ENCODE data around the gene NLK.
A peak's percentile ranks its signal among the peaks of the same experiment; 100 is the strongest.

Gene NLK

GRCh38 chr17:28113269-28113668, 70.8 kb downstream of the NLK start:
- DNase-seq (ENCODE audit: low spot score): no peak

DNA sequence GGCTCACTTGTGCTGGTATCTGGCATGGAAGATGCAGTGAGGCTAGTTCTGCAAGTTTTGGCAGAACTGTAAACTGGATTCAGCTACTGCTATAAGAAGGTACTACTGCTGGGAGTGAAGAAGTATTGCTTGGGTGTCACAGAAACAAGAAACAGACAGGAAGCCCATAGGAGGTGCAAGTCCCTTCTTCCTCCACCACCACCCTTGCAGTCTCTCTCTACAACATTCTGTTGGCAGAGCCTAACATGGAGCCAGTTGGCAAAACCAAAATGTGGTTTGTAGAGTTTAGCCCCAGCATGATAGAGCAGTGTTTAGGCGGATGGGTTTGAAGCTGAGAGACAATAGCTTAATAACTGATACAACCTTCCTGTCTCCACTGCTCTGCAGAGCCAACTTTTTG, 72.6 kb downstream of the NLK start:
- DNase-seq (ENCODE audit: low spot score): no peak

DNA sequence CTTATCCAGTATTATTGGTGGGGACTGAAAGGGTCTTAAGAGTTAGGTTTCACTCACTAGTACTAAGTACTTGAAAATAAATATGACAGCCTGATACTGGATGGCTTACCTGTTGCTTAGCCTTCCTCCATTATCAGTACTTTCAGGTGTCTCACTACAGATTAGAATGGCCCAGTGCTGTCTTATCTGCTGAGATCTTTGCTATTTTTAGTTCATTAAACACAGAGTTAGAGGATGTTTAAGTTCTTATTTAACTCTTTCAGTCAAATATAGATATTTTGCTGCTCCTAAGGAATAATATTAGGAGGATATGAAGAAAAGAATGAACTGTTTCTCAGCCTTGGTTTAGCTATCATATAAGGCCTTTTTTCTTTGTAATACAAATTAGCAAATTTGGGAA, 74.8 kb downstream of the NLK start:
- no peak for DNase-seq (ENCODE audit: low spot score)

- no peak for DNase-seq (ENCODE audit: low spot score)
These were observed 75.9 kb downstream of the NLK start for GRCh38 chr17:28118362-28118761.

- no peak for DNase-seq (ENCODE audit: low spot score)
These were observed 76.6 kb downstream of the NLK start for GRCh38 chr17:28119046-28119445.

DNA sequence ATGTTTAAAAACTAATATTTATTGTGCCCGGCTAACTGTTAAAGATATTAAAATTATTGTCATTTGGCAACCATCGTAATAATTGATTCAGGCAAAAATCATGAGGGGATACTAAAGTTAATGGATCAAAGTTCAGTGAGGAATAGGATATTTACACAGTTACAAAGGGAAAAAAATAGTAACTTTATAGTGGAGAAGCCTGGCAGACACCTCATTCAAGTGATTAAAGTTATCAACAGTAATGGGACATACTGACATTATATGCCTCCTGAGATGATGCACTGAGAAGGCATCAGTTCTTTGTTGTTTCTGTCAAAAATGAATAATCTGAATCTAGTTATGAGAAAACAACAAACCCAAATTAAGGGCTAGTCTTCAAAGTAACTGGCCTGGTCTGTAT, 77.1 kb downstream of the NLK start:
- no peak for DNase-seq (ENCODE audit: low spot score)

DNA sequence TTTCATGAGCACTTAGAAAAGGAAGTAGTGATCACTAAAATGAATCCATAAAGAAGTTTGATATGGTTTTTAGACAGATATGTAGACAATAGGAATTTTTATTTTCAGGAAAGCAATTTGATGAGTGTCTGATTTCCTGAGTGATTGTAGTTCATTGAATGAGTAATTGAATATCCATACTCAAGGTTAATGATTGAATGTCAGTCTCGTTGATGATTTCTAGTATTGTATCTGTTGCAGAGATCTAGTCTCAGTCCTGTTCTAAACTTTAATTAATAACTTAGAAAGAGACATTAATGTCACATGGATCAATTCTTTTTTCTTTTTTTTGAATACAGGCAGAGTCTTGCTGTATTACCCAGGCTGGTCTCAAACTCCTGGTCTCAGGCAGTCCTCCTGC, 78.3 kb downstream of the NLK start:
- DNase-seq (ENCODE audit: low spot score): no peak

GRCh38 chr17:28124962-28125361, 82.5 kb downstream of the NLK start:
- no peak for DNase-seq (ENCODE audit: low spot score)

GRCh38 chr17:28125526-28126378, 83.3 kb downstream of the NLK start:
- no peak for DNase-seq (ENCODE audit: low spot score)

DNA sequence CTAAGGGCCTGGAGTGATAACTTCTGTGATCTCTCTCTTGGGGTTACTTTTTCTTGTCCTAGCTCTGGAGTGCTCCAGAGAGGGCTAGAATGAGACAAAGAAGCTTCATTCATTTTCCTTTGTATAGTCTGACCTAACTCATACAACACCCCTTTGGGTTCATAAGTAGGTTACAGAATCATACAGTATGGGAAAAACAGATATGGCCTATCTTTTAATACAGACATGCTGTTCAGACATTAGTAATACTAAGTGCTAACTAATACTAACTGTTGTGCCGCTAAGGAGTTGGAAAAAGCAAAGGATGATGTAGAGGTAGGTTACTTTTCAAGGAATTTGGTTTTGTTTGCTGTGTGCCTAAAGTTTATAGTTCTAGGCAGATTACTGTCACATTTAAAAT, 84.7 kb downstream of the NLK start:
- DNase-seq (ENCODE audit: low spot score): no peak

GRCh38 chr17:28128779-28129178, 86.3 kb downstream of the NLK start:
- DNase-seq (ENCODE audit: low spot score): no peak

DNA sequence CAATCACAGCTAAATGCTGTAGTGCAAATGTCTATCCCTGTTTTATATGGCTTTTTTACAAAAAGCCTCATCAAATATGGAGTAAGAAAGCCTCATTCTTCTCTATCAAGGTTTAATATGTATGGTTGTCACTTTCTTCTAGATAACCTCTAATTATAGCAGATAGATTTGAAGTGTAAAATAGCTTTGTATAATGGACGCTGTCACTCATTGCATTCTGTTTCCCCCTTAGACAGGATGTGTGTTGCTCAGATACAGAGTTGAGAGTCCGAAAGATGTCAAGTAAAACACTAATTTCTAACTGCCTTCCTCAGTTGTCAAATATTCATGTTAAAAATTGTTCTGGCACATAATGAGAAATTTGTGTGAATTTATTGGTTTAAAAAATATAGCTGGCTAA, 88.0 kb downstream of the NLK start:
- DNase-seq (ENCODE audit: low spot score): no peak

GRCh38 chr17:28131599-28131998, 89.1 kb downstream of the NLK start:
- DNase-seq (ENCODE audit: low spot score): no peak

GRCh38 chr17:28133562-28133970, 91.1 kb downstream of the NLK start:
- DNase-seq (ENCODE audit: low spot score): peak; percentile 29

DNA sequence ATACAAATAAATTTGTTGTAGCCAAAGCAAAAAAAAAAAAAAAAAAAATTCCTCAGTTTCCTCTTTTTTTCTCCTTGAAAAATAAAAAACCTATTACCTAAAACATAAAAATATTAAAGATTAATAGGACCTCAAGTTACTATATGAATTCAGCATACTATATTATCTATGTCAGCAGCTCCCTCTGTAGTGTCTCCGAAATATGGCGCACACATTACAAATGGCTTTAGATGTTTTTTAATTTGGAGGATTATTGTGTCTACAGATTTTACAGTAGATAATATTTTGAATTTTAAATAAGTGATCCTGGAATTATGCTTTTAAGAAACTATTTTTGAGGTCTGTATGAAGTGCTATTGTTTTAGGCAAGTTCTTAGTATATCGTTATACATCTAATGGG, 94.4 kb downstream of the NLK start:
- no peak for DNase-seq (ENCODE audit: low spot score)

- DNase-seq (ENCODE audit: low spot score): no peak
These were observed 97.3 kb downstream of the NLK start for GRCh38 chr17:28139822-28140221.

- DNase-seq (ENCODE audit: low spot score): no peak
These were observed 98.8 kb downstream of the NLK start for GRCh38 chr17:28141313-28141712.

GRCh38 chr17:28141773-28142172, 99.3 kb downstream of the NLK start:
- DNase-seq (ENCODE audit: low spot score): no peak

- no peak for DNase-seq (ENCODE audit: low spot score)
These were observed 99.8 kb downstream of the NLK start for GRCh38 chr17:28142305-28142704.

- DNase-seq (ENCODE audit: low spot score): no peak
These were observed 101.5 kb downstream of the NLK start for GRCh38 chr17:28144019-28144418.

- DNase-seq (ENCODE audit: low spot score): peak; percentile 50
These were observed 102.9 kb downstream of the NLK start for GRCh38 chr17:28145348-28145747.

GRCh38 chr17:28147017-28147416, 104.5 kb downstream of the NLK start:
- DNase-seq (ENCODE audit: low spot score): no peak

GRCh38 chr17:28151001-28151400, 108.5 kb downstream of the NLK start:
- DNase-seq (ENCODE audit: low spot score): no peak

DNA sequence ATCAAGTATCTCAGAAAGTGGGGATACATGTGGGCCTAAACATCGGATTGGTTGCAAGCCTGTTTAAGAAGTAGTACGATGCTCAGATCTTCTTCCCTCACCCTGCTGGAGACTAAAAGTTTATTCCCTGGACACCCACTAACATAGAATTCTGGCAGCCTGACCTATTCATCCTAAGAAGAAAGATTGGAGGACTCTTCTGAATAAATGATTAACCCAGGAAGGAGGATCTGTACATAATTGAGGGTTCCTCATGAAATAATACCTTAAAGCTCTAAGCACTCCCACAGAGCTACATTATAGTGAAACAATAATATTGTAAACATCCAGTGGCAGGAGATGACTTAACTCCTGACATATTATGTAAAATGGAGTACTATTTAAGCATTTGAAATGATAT, 111.7 kb downstream of the NLK start:
- no peak for DNase-seq (ENCODE audit: low spot score)

Measured in AG20443 (cell line).